ENCODE results near the gene PPP1R18. TPM values are rescaled to one million over a fixed set of nuclear protein-coding genes. Genes with fewer than 3 reads are reported as not detected.

The PPP1R18 gene
- total and polyA plus RNA-seq, 9 of the 15 experiments (the other 6 are each of a cell fraction or from before 2014, with no cell fraction given), result 12.0 to 99.2 (median 42.6) TPM

DNA sequence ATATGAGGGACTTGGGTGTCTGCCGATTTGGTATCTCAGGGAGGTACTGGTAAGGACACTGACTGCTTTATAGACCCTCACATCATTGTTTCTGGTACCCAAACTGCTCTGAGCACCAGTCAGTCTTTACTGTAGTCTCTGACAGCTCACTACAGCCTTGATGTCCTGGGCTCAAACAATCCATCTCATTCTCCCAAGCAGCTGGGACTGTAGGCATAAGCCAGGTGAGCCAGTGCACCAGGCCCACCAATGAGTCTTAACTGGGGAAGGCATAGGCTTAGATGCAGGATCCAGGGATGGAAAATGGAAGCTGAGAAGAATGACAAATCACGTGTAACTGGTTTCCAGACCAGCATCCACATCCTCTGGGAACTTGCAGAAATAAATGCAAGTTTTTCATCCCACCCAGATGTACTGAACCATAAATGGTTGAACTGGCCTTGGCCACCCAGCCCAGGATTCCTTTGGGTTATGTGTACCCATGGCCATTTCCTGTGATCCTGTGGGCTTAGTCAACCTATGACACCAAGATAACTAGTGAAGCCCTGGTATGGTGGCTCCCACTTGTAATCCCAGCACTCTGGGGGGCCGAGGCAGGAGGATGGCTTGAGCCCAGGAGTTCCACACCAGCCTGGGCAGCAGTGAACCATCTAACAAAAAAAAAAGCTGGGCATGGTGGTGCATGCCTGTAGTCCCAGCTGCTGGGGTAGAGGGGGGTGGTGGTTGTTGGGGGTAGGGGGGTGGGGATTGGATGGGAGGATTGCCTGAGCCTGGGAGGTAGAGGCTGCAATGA lies 39.5 kb upstream of the PPP1R18 start (continued):
- TF ChIP-seq THRA (IDR thresholded peaks at IDR 0.05) (no peak), XRCC5 (IDR thresholded peaks at IDR 0.05; ENCODE audit: low read depth, low read length) (no peak), ZNF408 (CRISPR knock-in tag; IDR thresholded peaks at IDR 0.05; ENCODE audit: low read depth) (no peak), SOX6 (IDR thresholded peaks at IDR 0.05) (no peak), FOXK1 (CRISPR knock-in tag; IDR thresholded peaks at IDR 0.05; ENCODE audit: borderline replicate concordance) (no peak), AFF1 (IDR thresholded peaks at IDR 0.05; ENCODE audit: low read depth in 1 of 2, partially characterized antibody in 2 of 2) (no peak), KAT8 (IDR thresholded peaks at IDR 0.05; ENCODE audit: low read depth) (no peak), PHB (CRISPR knock-in tag; IDR thresholded peaks at IDR 0.05) (peak; percentile 92), E2F5 (CRISPR knock-in tag; IDR thresholded peaks at IDR 0.05) (no peak), HDAC6 (IDR thresholded peaks at IDR 0.05; ENCODE audit: low read depth, low read length) (0 out of 2 replicates have a peak, but pooled peaks have one; percentile 17), FOXA3 (CRISPR knock-in tag; conservative IDR thresholded peaks at IDR 0.05 in 1 of 2, IDR thresholded peaks at IDR 0.05 in 1 of 2) (no peak), JUN (IDR thresholded peaks at IDR 0.05; ENCODE audit: borderline replicate concordance, low read depth, low read length) (no peak), JUN (CRISPR knock-in tag; IDR thresholded peaks at IDR 0.05; ENCODE audit: borderline replicate concordance) (no peak), NBN (IDR thresholded peaks at IDR 0.05; ENCODE audit: low read depth) (no peak)
- TF ChIP-seq, protein P1, sequence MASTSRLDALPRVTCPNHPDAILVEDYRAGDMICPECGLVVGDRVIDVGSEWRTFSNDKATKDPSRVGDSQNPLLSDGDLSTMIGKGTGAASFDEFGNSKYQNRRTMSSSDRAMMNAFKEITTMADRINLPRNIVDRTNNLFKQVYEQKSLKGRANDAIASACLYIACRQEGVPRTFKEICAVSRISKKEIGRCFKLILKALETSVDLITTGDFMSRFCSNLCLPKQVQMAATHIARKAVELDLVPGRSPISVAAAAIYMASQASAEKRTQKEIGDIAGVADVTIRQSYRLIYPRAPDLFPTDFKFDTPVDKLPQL (IDR thresholded peaks at IDR 0.05; ENCODE audit: extremely low read depth, insufficient read length), result no peak
- TF ChIP-seq, protein P2, sequence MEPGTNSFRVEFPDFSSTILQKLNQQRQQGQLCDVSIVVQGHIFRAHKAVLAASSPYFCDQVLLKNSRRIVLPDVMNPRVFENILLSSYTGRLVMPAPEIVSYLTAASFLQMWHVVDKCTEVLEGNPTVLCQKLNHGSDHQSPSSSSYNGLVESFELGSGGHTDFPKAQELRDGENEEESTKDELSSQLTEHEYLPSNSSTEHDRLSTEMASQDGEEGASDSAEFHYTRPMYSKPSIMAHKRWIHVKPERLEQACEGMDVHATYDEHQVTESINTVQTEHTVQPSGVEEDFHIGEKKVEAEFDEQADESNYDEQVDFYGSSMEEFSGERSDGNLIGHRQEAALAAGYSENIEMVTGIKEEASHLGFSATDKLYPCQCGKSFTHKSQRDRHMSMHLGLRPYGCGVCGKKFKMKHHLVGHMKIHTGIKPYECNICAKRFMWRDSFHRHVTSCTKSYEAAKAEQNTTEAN (CRISPR knock-in tag; IDR thresholded peaks at IDR 0.05), result no peak
